ENCODE data around the gene TNFRSF14. TPM values are rescaled to one million over a fixed set of nuclear protein-coding genes. Genes with fewer than 3 reads are reported as not detected.

Gene TNFRSF14
- total RNA-seq, 4 donors from 2014 or later = 3.4 to 11.5 (median 5.0) TPM

- Histone ChIP-seq H3K9me3 (no peaks in the 10 kb centered on the region), H3K27me3 (peaks cover 6 to 30% (median 22%) of the 10 kb centered on the region in 3 donors), H3K4me1 (peaks cover 13 to 14% of the 10 kb centered on the region in 2 donors), H3K36me3 (no peaks in the 10 kb centered on the region), H3K27ac (no peak overlapping the region), H3K4me3 (no peak overlapping the region)
- in situ Hi-C loops (cut with MboI; ENCODE audit: low sequenced_read_pairs in 4 of 4) = loop anchor here in 2 of 4 donors (25.0 kb wide), 1 partner anchor 395 kb away; the partner anchor contains the start of gene FAAP20 (in 2 of the 2)
- no peak for DNase-seq
- no peak for TF ChIP-seq CTCF (IDR thresholded peaks at IDR 0.05 in 4 of 5, conservative IDR thresholded peaks at IDR 0.05 in 1 of 5)
- no peak for TF ChIP-seq POLR2A (IDR thresholded peaks at IDR 0.05)
- ATAC-seq = no peak
- intact Hi-C loops (cut with DNase I; ENCODE audit: low total_unique reads) = no loop called here
These were observed 26.2 kb downstream of the TNFRSF14 start for GRCh38 chr1:2582391-2582790.

DNA sequence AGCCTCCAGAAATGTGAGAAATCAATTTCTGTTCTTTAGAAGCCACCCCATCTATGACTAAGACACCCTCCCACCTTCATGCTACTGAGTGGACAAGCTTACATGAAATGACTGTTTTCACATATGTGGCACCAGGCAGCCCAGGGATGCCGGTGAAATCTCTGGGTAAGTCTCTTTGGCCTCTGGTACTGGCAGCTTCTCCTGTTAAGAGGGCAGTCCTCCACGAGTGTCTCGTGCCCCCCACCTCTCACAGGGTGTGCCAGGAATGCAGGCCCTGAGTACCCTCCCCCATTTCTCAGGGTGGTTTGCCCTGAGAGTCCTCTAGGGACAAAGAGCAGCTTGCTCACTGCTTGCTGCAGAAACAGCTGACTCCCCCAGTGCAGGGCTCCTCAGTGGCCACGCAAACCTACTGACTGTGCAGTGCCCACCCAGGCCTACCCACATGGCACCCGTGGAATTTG is 27.2 kb downstream of the TNFRSF14 start:
- Histone ChIP-seq H3K9me3 (no peaks in the 10 kb centered on the region), H3K4me1 (peaks cover 14 to 17% of the 10 kb centered on the region in 2 donors), H3K4me3 (no peak overlapping the region), H3K27me3 (peaks cover 6 to 28% (median 21%) of the 10 kb centered on the region in 3 donors), H3K36me3 (no peaks in the 10 kb centered on the region), H3K27ac (no peak overlapping the region)
- ATAC-seq (no peak), DNase-seq (no peak)
- in situ Hi-C loops (cut with MboI; ENCODE audit: low sequenced_read_pairs in 4 of 4) = loop anchor here in 2 of 4 donors (25.0 kb wide), 1 partner anchor 396 kb away; the partner anchor contains the start of gene FAAP20 (in 2 of the 2)
- TF ChIP-seq POLR2A (IDR thresholded peaks at IDR 0.05) (no peak), CTCF (IDR thresholded peaks at IDR 0.05 in 4 of 5, conservative IDR thresholded peaks at IDR 0.05 in 1 of 5) (no peak)
- intact Hi-C loops (cut with DNase I; ENCODE audit: low total_unique reads) = no loop called here

- no peak for TF ChIP-seq POLR2A (IDR thresholded peaks at IDR 0.05)
- no peak for TF ChIP-seq CTCF (IDR thresholded peaks at IDR 0.05 in 4 of 5, conservative IDR thresholded peaks at IDR 0.05 in 1 of 5)
- no peaks in the 10 kb centered on the region for H3K9me3 ChIP-seq
- peaks cover 12 to 17% of the 10 kb centered on the region in 2 donors for H3K4me1 ChIP-seq
- H3K27ac ChIP-seq = no peak overlapping the region
- in situ Hi-C loops (cut with MboI; ENCODE audit: low sequenced_read_pairs in 4 of 4) (loop anchor here in 2 of 4 donors (25.0 kb wide), 1 partner anchor 397 kb away; the partner anchor contains the start of gene FAAP20 (in 2 of the 2)), intact Hi-C loops (cut with DNase I; ENCODE audit: low total_unique reads) (no loop called here)
- no peaks in the 10 kb centered on the region for H3K36me3 ChIP-seq
- H3K27me3 ChIP-seq = peaks cover 6 to 23% (median 16%) of the 10 kb centered on the region in 3 donors
- no peak for ATAC-seq
- no peak overlapping the region for H3K4me3 ChIP-seq
- DNase-seq = no peak
These were observed 27.7 kb downstream of the TNFRSF14 start for GRCh38 chr1:2583871-2584351.

DNA sequence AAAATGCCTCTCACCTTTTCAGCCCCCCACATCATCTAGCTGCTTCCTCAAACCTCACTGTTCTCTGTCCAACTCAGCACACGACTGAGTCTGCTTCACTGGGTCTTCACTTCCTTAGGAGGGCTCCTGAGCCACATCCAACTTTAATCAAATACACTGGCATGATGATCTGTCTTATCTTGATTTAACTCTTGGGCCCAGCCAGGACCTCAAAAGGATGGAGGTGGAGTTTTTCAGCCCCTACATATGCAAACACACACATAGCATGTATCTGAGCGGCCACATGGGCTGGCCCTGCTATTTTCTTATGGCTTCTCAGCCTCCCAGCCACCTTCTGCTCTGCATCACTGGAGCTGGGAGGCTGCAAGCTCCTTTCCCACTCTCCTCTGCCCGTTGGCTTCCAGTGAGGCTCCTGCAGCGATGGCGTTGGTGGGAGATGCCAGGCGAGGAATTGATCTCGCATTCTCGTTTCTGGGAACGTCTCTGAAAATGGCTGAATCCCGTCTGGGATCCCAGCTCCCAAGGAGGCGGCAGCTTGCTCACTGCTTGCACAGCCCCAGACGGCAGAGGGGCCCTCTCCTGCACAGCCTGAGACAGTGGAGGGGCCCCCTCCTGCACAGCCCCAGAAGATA is 28.6 kb downstream of the TNFRSF14 start:
- intact Hi-C loops (cut with DNase I; ENCODE audit: low total_unique reads) = loop anchor here (1.0 to 5.0 kb wide), 2 partner anchors 37 to 388 kb away; no protein-coding TSS in a partner anchor
- no peak for ATAC-seq
- Histone ChIP-seq H3K27ac (peak overlapping the region; percentile 87 to 97 (median 91)), H3K4me1 (peaks cover 11 to 17% of the 10 kb centered on the region in 2 donors), H3K9me3 (no peaks in the 10 kb centered on the region), H3K4me3 (peak overlapping the region; percentile 64 to 92 (median 70)), H3K27me3 (peaks cover 6 to 15% (median 9%) of the 10 kb centered on the region in 3 donors), H3K36me3 (no peaks in the 10 kb centered on the region)
- in situ Hi-C loops (cut with MboI; ENCODE audit: low sequenced_read_pairs in 4 of 4) = loop anchor here in 2 of 4 donors (25.0 kb wide), 1 partner anchor 398 kb away; the partner anchor contains the start of gene FAAP20 (in 2 of the 2)
- TF ChIP-seq CTCF (IDR thresholded peaks at IDR 0.05 in 4 of 5, conservative IDR thresholded peaks at IDR 0.05 in 1 of 5) (no peak), POLR2A (IDR thresholded peaks at IDR 0.05) (no peak)
- no peak for DNase-seq
